HG02763 (cell line): ENCODE results near the gene NFATC1.

Experiments used
- ATAC-seq: cut with Tn5 transposase; IDR thresholded peaks from one replicate; pipeline ENCODE4 v1.9.1; 2021; ENCODE audit warnings: mild to moderate bottlenecking, moderate library complexity; ENCODE audit not compliant: unreplicated experiment

Gene NFATC1

GRCh38 chr18:79402977-79403722, 7.4 kb downstream of the NFATC1 start:
- no peak for ATAC-seq

- ATAC-seq, result no peak
These were observed 8.2 kb downstream of the NFATC1 start for GRCh38 chr18:79403723-79404566.

- no peak for ATAC-seq
These were observed 8.8 kb downstream of the NFATC1 start for GRCh38 chr18:79404567-79404910.

GRCh38 chr18:79405019-79405780, 9.5 kb downstream of the NFATC1 start:
- ATAC-seq, result no peak

GRCh38 chr18:79405781-79406575, 10.2 kb downstream of the NFATC1 start:
- peak; percentile 74 for ATAC-seq

GRCh38 chr18:79406708-79407107, 11.0 kb downstream of the NFATC1 start:
- ATAC-seq, result no peak

- no peak for ATAC-seq
These were observed 13.6 kb downstream of the NFATC1 start for GRCh38 chr18:79409313-79409712.

GRCh38 chr18:79410171-79410641, 14.5 kb downstream of the NFATC1 start:
- ATAC-seq, result no peak

- no peak for ATAC-seq
These were observed 15.2 kb downstream of the NFATC1 start for GRCh38 chr18:79410731-79411613.

GRCh38 chr18:79411614-79412526, 16.1 kb downstream of the NFATC1 start:
- ATAC-seq, result no peak

- ATAC-seq, result no peak
These were observed 17.3 kb downstream of the NFATC1 start for GRCh38 chr18:79413025-79413424.

GRCh38 chr18:79413426-79413825, 17.7 kb downstream of the NFATC1 start:
- no peak for ATAC-seq

- ATAC-seq, result no peak
These were observed 18.2 kb downstream of the NFATC1 start for GRCh38 chr18:79413901-79414300.

GRCh38 chr18:79416022-79416676, 20.4 kb downstream of the NFATC1 start:
- no peak for ATAC-seq

- no peak for ATAC-seq
These were observed 20.9 kb downstream of the NFATC1 start for GRCh38 chr18:79416677-79417052.

GRCh38 chr18:79418236-79418635, 22.5 kb downstream of the NFATC1 start:
- no peak for ATAC-seq

GRCh38 chr18:79418642-79419041, 22.9 kb downstream of the NFATC1 start:
- ATAC-seq, result no peak
